22Rv1 (cell line): ENCODE measurements around the gene SRPX2.

Experiments
- H3K27ac ChIP-seq: fragments of 450-650 bp; 2 replicates; pipeline ENCODE4 v1.5.1; 2017
- ZFX ChIP-seq: fragments of 450-650 bp; IDR thresholded peaks from 2 replicates; pipeline ENCODE4 v1.6.1; 2017; ENCODE audit warnings: antibody characterized with exemption, borderline replicate concordance
- TF ChIP-seq, protein P1 (sequence below): fragments of 450-650 bp; IDR thresholded peaks from 2 replicates; pipeline ENCODE4 v1.5.1; 2017; ENCODE audit warnings: mild to moderate bottlenecking

The SRPX2 gene

GRCh38 chrX:100662796-100663195, 18.8 kb downstream of the SRPX2 start:
- no peak overlapping the region for H3K27ac ChIP-seq
- no peak for TF ChIP-seq ZFX
- TF ChIP-seq, protein P1, sequence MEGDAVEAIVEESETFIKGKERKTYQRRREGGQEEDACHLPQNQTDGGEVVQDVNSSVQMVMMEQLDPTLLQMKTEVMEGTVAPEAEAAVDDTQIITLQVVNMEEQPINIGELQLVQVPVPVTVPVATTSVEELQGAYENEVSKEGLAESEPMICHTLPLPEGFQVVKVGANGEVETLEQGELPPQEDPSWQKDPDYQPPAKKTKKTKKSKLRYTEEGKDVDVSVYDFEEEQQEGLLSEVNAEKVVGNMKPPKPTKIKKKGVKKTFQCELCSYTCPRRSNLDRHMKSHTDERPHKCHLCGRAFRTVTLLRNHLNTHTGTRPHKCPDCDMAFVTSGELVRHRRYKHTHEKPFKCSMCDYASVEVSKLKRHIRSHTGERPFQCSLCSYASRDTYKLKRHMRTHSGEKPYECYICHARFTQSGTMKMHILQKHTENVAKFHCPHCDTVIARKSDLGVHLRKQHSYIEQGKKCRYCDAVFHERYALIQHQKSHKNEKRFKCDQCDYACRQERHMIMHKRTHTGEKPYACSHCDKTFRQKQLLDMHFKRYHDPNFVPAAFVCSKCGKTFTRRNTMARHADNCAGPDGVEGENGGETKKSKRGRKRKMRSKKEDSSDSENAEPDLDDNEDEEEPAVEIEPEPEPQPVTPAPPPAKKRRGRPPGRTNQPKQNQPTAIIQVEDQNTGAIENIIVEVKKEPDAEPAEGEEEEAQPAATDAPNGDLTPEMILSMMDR, result no peak

- no peak overlapping the region for H3K27ac ChIP-seq
- no peak for TF ChIP-seq ZFX
- TF ChIP-seq, protein P1, result no peak
Observed at GRCh38 chrX:100663642-100664041, 19.6 kb downstream of the SRPX2 start.

DNA sequence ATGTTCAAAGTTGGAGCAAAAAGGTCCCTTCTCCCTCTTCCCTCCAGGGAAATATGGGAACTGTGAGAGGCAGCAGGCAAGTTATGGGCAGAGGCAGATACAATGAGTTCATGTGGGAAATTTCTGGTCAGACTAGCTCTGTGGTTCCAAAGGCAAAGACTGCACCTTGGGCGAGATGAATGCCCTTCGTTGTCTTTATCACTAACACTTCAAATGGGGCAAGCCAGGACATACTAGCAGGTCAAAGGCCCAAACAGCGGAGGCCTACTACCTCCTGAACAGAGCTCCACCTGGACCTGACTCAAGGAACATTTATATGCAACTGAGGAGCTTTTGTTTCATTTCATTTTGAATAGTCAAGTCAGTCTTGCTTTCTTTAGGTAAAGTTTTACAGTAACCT, 29.0 kb downstream of the SRPX2 start:
- TF ChIP-seq ZFX, result no peak
- TF ChIP-seq, protein P1, result no peak

DNA sequence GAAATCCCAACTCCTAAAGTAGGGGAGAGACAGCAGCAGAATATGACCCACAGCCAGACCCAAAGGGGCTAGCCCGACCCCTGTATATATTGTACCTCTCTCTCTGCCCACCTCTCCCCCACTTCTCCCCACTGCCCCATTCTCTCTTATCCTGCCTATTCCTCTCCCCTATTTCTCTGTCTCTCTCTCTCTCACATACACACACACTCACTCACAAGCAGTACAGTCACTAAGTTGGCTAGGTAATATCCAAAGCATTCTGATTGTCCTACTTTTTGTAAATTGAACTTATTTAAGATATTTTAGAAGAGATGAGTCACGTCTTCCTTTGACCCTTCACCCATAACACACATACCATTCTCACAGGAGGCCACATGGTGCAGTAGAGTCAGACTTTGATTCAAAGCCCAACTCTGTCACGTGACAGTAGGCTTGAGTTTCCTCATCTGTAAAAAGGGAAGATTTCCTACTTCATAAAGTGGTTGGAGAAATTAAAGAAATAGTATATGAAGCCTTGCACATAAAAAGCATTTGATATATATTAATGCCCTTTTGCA, 29.5 kb downstream of the SRPX2 start:
- no peak for TF ChIP-seq ZFX
- TF ChIP-seq, protein P1, result no peak
- no peak overlapping the region for H3K27ac ChIP-seq

More for the DNA sequence above, 29.0 kb downstream of the SRPX2 start:
- no peak overlapping the region for H3K27ac ChIP-seq

DNA sequence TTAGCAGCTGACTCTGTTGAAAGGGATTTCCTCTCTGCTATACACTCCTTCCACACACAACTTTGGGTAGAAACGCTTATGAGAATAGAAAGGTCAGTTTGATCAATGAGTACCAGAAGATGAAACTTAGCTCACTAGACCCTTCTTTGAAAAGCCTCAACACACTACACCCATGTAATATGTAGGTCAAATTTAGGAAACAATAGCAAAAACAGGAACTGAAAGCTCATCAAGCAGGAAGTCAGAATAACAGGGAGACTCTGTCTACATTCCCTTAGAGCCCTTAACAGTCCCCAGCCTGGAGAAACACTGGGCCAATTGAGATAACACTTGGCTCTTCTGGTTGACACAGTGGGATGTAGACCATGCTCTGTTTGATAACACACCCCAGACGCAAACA, 30.7 kb downstream of the SRPX2 start:
- no peak overlapping the region for H3K27ac ChIP-seq
- no peak for TF ChIP-seq ZFX
- TF ChIP-seq, protein P1, result no peak

- H3K27ac ChIP-seq, result no peak overlapping the region
- no peak for TF ChIP-seq ZFX
- TF ChIP-seq, protein P1, result no peak
Observed at GRCh38 chrX:100677611-100678181, 33.7 kb downstream of the SRPX2 start.

DNA sequence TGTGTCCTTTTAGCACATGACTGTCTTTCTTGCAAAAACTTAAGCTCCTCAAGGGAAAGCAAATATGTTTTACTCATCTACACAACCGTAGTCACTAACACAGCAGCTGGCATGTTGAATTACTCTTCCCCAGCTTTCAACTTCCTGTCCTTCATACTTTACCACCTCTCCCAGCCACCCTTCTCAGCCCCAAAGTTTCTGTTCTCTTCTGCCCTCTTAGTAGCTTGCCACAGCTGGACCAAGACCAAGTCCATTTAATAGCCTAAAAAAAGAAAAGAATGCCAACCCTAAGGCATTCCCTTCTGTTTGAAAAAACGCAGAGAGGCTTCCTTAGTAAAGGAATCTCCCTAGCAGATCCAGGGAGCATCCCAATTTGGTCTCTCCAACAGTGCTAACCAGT, 36.8 kb downstream of the SRPX2 start:
- H3K27ac ChIP-seq, result no peak overlapping the region
- TF ChIP-seq, protein P1, result no peak
- TF ChIP-seq ZFX, result no peak
